Panc1 (cell line): Measurements from ENCODE around the gene FUNDC2. TPM values are rescaled to one million over a fixed set of nuclear protein-coding genes. Genes with fewer than 3 reads are reported as not detected.

Source experiments
- ATAC-seq: fragments of 200-7000 bp; cut with Tn5 transposase; 2 replicates; pipeline ENCODE4 v1.9.1; 2020; ENCODE audit warnings: mild to moderate bottlenecking, moderate library complexity
- BruUV-seq: library from RNA; stranded (reverse); fragments of 400-500 nt; replicated peaks from 2 replicates; lab custom pipeline; 2021; lab: Mats Ljungman, UMichigan
- CTCF ChIA-PET: fragments of 300-600 bp; sonication (Branson Sonifier 250); formaldehyde crosslinking; loops from one replicate; lab custom pipeline; 2022; ENCODE audit warnings: antibody characterized with exemption; lab: Charles Lee
- POLR2A ChIA-PET: fragments of 300-600 bp; sonication (Branson Sonifier 250); formaldehyde crosslinking; loops from one replicate; lab custom pipeline; 2022; ENCODE audit warnings: antibody characterized with exemption; lab: Charles Lee
- DNase-seq: peaks from one replicate; pipeline ENCODE4 v3.0.0-alpha.2; 2010; ENCODE audit warnings: low read depth, low spot score
- H3K27ac ChIP-seq: 2 replicates; pipeline ENCODE4 v1.5.1; 2011; ENCODE audit warnings: mild to moderate bottlenecking, low read length, inconsistent platforms
- H3K27me3 ChIP-seq: fragments of 200-500 bp; sonication (Bioruptor generic); 2 replicates; pipeline ENCODE4 v1.6.0; 2014; ENCODE audit warnings: low read length, inconsistent platforms; ENCODE audit not compliant: control insufficient read depth, insufficient read depth
- H3K36me3 ChIP-seq: fragments of 200-500 bp; sonication (Bioruptor generic); 2 replicates; pipeline ENCODE4 v1.5.1; 2014; ENCODE audit warnings: inconsistent platforms, mild to moderate bottlenecking, low read length, moderate library complexity; ENCODE audit not compliant: control insufficient read depth, insufficient read depth
- H3K4me1 ChIP-seq: 2 replicates; pipeline ENCODE4 v1.5.1; 2011; ENCODE audit warnings: inconsistent platforms, mild to moderate bottlenecking, low read length, moderate library complexity; ENCODE audit not compliant: control insufficient read depth, insufficient read depth
- H3K4me3 ChIP-seq, 2 experiments: 2 replicates each; pipeline ENCODE4 v1.5.1; 2011 to 2012; ENCODE audit warnings: low read depth in 2 of 2, low read length in 2 of 2, mild to moderate bottlenecking in 2 of 2, inconsistent platforms in 1 of 2, moderate library complexity in 1 of 2
- H3K9me3 ChIP-seq: fragments of 200-500 bp; sonication (Bioruptor generic); 2 replicates; pipeline ENCODE4 v1.5.1; 2014; ENCODE audit warnings: low read depth, mild to moderate bottlenecking, inconsistent platforms, low read length, moderate library complexity; ENCODE audit not compliant: control insufficient read depth, insufficient read depth
- CTCF ChIP-seq: fragments of 450-650 bp; IDR thresholded peaks from 2 replicates; pipeline ENCODE4 v1.5.1; 2017; ENCODE audit warnings: mild to moderate bottlenecking
- POLR2AphosphoS5 ChIP-seq: IDR thresholded peaks from 2 replicates; pipeline ENCODE4 v1.6.1; 2012; ENCODE audit warnings: mild to moderate bottlenecking, low read depth, low read length, moderate library complexity
- REST ChIP-seq, 2 experiments: IDR thresholded peaks; 2 replicates each; pipeline ENCODE4 v1.6.1; 2011 to 2012; ENCODE audit warnings: low read depth in 2 of 2, control low read depth in 1 of 2, low read length in 1 of 2, mild to moderate bottlenecking in 1 of 2, moderate library complexity in 1 of 2; ENCODE audit not compliant: insufficient read depth in 1 of 2
- SIN3A ChIP-seq: IDR thresholded peaks from 2 replicates; pipeline ENCODE4 v1.6.1; 2012; ENCODE audit warnings: low read depth, mild to moderate bottlenecking, low read length, moderate library complexity, borderline replicate concordance; ENCODE audit not compliant: insufficient read depth
- TCF7L2 ChIP-seq: IDR thresholded peaks from 2 replicates; pipeline ENCODE4 v1.6.1; 2011; ENCODE audit warnings: mild to moderate bottlenecking, low read depth, low read length, inconsistent platforms
- in situ Hi-C: cut with HindIII; loops from 2 replicates; pipeline ENCODE4 v1.10.0; 2016; ENCODE audit warnings: low sequenced_read_pairs, low pct_unique_long_range_greater_than_20kb
- intact Hi-C: fragments of 100-400 bp; cut with micrococcal nuclease; formaldehyde crosslinking; loops from one replicate; pipeline ENCODE4 v1.10.0; 2022; ENCODE audit not compliant: unreplicated experiment
- total RNA-seq: library from RNA; stranded (reverse); gene quantifications from one replicate; pipeline ENCODE4 v1.2.1, GENCODE V29; 2021; ENCODE audit not compliant: unreplicated experiment

The FUNDC2 gene
- total RNA-seq, 1 experiment from 2014 or later: 68.8 TPM

GRCh38 chrX:155054255-155054654 is 27.6 kb downstream of the FUNDC2 start:
- ChIA-PET CTCF (interaction anchor here (0.6 kb wide), 1 partner anchor 51 kb away, joined by 6 read pairs; no protein-coding TSS in a partner anchor), POLR2A (no interaction called here)
- Histone ChIP-seq H3K4me1 (peaks cover 7% of the 10 kb centered on the region), H3K27me3 (no peaks in the 10 kb centered on the region), H3K9me3 (no peaks in the 10 kb centered on the region), H3K36me3 (no peaks in the 10 kb centered on the region), H3K4me3 (no peak overlapping the region), H3K27ac (no peak overlapping the region)
- DNase-seq (no peak), ATAC-seq (no peak)
- intact Hi-C loops (no loop called here), in situ Hi-C loops (no loop called here)
- BruUV-seq: no TSS peak
- no peak for TF ChIP-seq SIN3A

GRCh38 chrX:155055494-155055893 is 28.9 kb downstream of the FUNDC2 start:
- BruUV-seq: no TSS peak
- H3K4me3 ChIP-seq: no peak overlapping the region
- intact Hi-C loops (no loop called here), in situ Hi-C loops (no loop called here)
- H3K27me3 ChIP-seq: no peaks in the 10 kb centered on the region
- H3K9me3 ChIP-seq: no peaks in the 10 kb centered on the region
- H3K27ac ChIP-seq: no peak overlapping the region
- TF ChIP-seq REST (IDR thresholded peaks at IDR 0.05; ENCODE audit: insufficient read depth in 1 of 2, low read depth in 2 of 2, low read length in 1 of 2): no peak
- TF ChIP-seq POLR2AphosphoS5: no peak
- no peak for TF ChIP-seq CTCF
- no peak for TF ChIP-seq TCF7L2
- TF ChIP-seq SIN3A: no peak
- ChIA-PET POLR2A (no interaction called here), CTCF (no interaction called here)
- DNase-seq (no peak), ATAC-seq (no peak)
- H3K36me3 ChIP-seq: peaks cover under 1% of the 10 kb centered on the region; the same call in 1 of the 2 replicates
- H3K4me1 ChIP-seq: peaks cover 7% of the 10 kb centered on the region

GRCh38 chrX:155056471-155056870 is 29.8 kb downstream of the FUNDC2 start:
- H3K36me3 ChIP-seq: peaks cover 5% of the 10 kb centered on the region; the same call in 1 of the 2 replicates
- intact Hi-C loops: loop anchor here (2.0 kb wide), 2 partner anchors 70 to 138 kb away; no protein-coding TSS in a partner anchor
- no TSS peak for BruUV-seq
- ChIA-PET CTCF (interaction anchor here (0.9 to 2.5 kb wide), 2 partner anchors 68 to 138 kb away, joined by 5 to 12 read pairs; no protein-coding TSS in a partner anchor), POLR2A (interaction anchor here (0.9 kb wide), 1 partner anchor 30 kb away, joined by 15 read pairs; the partner anchor contains the start of gene FUNDC2)
- ATAC-seq: no peak
- H3K4me3 ChIP-seq: no peak overlapping the region
- TF ChIP-seq TCF7L2 (no peak), POLR2AphosphoS5 (no peak), SIN3A (no peak)
- no peak for DNase-seq
- in situ Hi-C loops: no loop called here
- H3K27ac ChIP-seq: no peak overlapping the region
- H3K4me1 ChIP-seq: peaks cover 7% of the 10 kb centered on the region
- no peaks in the 10 kb centered on the region for H3K27me3 ChIP-seq
- H3K9me3 ChIP-seq: no peaks in the 10 kb centered on the region
